NCI-H524 (cell line): Measurements from ENCODE around the gene MTERF1.
A peak's percentile ranks its signal among the peaks of the same experiment; 100 is the strongest.
"Not testable (repeated sequence)": the region's sequence is repeated elsewhere in the genome, so short reads cannot be mapped to it uniquely, and the experiment has no call there.

Experiments used
- DNase-seq, 2 experiments: peaks; one replicate each; lab custom pipeline; 2025; lab: John Stamatoyannopoulos, UW

The MTERF1 gene

DNA sequence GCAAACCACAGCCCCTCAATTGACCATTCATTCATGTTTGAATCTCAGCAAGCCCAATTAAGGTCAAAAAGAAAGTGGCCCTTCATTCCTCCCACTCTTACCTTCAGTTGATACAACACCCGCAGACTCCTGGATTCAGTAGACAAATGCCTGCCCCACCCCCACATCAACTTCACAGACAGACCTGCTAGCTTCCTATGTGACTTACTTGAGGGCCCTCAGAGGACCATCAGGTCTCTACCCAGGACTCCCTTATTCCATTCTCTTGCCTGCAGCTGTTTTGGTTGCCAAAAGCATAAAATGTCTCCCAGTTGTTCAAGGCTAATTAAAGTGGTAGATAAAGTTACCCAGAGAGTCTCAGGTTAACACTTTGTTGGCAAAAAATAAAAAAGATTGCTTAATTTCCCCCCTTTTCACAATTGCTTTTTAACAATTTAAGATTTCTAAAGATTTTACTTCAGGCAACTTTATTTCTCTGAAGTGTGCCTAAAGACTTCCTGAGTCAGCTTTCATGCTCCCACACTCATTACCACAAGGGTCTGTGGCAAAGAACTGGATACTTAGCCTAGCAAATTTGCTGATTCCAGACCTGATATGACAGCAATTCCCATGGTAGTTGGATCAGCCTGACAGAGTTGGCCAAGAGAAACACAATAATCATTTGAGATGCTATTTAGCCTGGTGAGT is 3.3 kb upstream of the MTERF1 start:
- DNase-seq, result no peak

DNA sequence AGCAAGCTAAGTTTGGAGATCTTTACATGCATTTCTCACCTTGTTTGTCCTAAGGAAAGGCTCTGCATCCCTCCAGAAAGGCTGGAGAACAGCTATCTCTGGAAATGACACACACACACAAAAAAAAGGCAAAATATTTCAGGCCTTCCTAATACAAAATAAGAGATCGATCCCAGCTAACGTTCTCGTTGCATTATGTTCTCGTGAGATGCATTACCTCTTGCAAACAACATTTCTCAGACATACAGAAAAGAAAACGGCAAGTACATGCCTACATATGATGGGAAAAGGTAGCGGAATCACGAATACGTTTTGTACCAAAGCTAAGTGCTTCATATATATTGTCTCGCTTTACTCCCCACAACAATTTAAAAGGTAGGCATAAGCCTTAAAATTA is 488 bp downstream of the MTERF1 start:
- DNase-seq, result peak in 1 of 2 experiments; percentile 32

DNA sequence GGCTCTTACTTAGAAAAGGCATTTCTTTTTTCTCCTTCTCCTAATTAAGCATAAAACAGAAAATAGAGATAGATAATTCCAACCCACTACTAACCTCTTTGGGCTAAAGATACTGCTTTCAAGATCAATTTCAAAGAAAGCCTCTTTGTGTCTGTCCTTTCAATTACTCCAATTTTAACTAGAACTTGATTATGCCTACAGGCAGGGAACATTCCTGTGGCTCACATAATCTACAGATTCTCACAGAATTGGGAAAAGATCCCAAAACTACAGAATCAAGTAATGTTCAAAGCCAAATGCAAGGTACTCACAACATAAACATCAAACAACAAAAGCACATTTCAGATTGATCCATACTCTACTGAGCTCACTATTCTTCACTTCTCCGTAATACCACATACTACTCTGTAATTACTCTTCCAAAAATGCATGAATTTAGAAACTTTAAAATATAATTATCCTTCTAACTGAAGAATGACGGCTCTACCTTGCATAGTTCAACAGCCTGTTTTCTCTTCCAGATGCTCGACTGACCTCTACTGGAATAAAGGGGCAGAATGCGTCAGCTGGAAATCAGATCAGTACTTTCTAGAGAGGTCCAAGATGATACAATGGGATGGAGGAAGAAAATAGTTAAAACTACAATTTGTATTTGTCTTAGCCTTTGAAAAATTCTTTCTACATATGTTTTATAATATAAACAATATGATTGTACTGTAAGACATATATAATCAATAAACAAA is 3.9 kb downstream of the MTERF1 start:
- DNase-seq, result peak; percentile 13 to 27

DNA sequence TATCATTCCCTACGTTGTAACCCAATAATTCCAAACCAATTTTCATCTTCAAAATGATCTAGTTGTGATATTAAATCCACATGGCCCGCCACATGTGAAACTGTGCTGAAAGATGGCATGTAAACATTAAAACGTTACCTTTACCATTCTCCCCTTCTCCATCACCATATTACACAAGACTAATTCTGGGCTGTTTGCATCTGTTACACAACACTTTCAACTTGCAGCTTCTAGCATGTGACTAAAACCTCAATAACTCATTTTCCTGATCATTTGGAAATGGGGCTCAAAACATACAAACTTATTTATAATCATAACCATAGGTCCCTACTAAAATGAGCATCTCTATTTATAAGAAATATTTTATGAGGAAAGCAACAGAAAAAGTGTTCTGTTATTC is 4.7 kb downstream of the MTERF1 start:
- no peak for DNase-seq

DNA sequence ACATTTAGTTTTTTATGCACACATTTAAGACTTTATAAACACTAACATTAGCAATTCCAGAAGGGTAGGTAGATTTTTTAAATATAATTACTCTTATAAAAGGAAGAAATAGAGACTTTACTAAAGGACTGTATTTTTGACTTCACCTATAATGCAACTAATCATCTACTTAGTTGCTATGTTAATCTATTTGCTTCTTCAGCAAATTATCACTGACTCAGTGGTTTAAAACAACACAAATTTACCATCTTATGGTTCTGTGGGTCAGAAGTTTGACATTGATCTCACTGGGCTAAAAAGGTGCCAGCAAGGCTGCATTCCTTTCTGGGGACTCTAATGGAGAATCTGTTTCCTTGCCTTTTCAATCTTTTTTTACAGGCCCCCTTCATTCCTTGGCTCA is 7.6 kb downstream of the MTERF1 start:
- DNase-seq, result no peak

DNA sequence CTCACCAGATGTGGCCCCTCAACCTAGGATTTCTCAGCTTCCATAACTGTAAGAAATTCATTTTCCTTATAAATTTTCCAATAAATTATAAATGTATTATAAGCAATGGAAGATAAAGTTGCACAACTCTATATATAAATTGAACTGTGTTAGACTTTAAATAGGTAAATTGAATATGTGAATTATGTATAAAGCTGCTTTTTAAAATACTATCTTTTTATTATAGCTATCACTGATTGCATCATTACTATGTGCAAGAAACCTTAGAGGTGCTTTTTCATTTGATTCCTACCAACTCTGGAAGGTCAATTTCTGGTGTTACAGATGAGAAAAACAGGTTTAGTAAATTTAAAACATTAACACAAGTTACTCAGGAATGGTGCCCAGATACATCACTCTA is 8.4 kb downstream of the MTERF1 start:
- no peak for DNase-seq

DNA sequence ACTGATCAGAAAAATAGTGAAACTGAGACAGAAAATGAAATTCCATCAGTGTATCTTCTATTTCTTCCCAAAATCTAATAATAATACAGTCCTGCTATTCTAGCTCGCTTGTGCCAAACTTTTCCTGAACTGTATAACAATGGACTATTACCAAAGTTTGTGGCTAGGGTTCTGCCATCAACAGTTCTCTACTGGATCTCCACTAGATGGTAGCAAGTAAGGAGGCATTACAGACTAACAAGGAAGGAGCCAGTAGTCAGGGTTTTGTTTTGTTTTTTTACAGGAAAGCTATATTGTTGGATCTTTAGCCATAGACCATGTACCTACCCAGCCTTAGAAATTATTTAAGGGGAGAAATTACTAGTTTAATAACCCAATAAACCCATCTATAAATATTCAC is 10.8 kb downstream of the MTERF1 start:
- DNase-seq, result no peak

DNA sequence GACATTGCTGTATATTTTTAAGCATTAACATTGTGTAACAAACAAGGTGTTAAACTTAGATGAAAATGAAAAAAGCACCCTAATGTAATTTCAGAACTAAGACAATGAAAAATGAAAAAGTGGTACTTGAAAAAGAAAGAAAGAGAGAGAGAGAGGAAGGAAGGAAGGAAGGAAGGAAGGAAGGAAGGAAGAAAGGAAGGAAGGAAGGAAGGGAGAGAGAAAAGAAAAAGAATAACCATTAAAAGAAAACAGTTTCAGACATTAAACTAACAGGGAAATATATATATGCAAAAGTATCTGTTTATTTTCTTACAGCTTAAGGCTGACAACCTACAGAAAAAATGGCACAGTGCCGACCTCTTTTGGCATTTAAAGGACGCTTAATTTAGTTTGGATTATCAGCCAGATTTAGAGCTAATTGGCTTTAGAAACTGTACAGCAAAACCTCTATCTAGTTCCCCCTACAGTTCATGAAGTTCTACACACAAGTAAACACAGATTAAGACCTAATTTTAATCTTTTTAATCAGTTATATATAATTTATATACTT is 13.8 kb downstream of the MTERF1 start:
- DNase-seq, result peak; percentile 4 to 52

DNA sequence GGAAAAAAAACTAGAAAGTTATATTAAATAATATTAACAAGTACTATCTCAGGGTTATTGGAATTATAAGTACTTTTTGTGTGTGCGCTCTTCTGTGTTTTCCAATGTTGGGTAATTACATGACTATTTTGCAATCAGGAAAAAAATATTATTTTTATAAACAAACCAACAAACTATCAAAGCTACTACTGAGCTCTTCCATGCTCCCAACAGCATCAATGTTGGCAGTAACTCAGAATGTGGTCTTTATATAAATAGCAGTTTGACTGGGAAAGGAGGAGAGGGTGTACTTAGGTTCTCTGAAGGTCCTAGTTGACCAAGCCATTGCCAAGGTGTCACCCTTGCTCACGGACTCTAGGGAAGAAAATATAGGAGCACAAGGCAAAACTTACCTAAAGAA is 15.0 kb downstream of the MTERF1 start:
- DNase-seq, result no peak

DNA sequence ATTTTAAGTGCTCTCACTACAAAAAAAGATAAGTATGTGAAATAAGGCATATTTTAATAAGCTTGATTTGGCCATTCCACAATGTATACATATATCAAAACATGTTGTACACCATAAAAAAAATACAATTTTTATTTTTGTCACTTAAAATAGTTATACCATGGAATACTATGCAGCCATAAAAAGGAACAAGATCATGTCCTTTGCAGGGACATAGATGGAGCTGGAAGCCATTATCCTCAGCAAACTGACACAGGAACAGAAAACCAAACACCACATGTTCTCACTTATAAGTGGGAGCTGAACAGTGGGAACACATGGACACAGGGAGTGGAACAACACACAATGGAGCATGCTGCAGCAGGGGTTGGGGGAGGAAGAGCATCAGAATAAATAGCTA is 15.9 kb downstream of the MTERF1 start:
- not testable (repeated sequence) for DNase-seq

DNA sequence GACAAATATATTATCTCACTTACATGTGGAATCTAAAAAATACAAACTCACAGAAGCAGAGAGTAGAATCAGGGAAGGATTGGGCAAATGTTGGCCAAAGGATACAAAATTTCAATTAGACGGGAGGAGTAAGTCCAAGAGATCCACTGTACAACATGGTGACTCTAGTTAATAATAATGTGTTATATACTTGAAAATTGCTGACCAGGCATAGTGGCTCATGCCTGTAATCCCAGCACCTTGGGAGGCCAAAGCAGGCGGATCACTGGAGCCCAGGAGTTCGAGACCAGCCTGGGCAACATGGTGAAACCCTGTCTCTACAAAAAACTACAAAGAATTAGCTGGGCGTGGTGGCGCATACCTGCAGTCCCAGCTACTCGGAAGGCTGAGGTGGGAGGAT is 16.4 kb downstream of the MTERF1 start:
- no peak for DNase-seq

DNA sequence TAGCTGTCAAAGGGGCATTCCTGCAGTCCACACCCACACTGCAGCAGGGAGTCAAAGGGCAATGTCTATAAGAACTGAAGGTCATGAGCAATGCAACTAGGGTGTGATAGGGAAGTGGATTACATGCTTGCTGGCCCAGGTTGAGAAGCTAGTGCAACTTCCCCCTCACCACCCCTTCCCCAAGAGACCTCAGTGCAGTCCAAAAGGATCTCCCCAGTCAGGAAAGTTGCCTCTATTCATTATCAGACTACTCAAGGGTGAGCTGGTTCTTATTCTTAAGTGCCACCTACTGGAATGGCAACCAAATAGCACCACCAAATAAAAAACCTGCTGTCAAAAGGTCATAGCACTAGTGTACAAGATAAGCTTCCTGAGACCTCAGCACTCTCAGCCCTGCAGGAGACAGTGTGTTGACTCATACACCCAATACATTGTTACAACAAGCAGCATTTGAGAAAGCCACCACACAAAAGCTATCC is 28.2 kb downstream of the MTERF1 start:
- no peak for DNase-seq

DNA sequence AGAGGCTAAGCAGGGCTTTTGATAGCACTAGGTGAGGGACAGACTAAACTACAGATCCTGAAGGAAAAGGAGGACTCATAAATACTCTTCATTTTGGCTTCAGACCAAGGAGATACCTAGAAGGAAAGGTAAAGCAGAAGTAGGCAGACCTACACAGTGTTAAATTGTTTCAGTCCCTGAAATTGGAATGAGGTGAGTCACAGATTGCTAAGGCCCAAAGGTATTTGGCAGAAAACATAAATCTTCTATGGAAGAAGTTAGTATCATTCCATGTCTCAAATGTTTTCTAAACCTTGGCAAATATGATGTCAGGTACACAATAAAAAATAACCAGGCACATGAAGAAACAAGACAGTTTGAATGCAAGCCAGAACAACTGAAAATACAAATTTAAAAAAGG is 30.0 kb downstream of the MTERF1 start:
- no peak for DNase-seq

DNA sequence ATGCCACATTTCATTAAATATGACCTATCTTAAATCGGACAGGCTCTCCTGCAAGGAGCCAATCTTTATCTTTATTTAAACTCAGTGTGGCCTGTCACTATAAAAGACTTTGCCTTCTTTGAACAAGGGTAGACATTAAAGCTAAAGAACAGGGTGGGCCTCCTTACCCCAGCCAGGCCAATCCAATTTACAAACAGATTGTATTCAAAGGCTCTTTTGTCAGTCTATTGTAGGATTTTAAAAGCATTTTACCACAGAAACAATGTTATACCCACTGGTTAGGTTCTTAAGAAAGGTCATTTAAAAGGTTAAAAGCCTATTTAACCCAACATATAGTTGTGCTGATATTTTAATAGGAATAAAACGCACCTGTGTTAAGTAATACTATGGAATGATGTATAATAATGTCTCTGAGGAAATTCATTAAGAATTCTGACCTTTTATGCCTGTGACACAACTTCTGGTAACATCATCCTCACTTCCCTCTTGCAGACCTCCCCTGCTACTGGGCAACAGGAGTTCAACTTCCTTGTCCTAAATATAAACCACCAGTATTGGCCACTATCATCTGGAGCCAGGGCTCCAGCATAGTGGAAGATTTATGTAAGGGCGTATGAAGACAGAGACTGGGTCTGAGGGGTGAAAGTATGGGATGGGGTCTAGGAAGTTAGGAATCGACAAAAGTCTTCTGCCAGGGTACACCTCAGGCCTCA is 32.5 kb downstream of the MTERF1 start:
- no peak for DNase-seq

DNA sequence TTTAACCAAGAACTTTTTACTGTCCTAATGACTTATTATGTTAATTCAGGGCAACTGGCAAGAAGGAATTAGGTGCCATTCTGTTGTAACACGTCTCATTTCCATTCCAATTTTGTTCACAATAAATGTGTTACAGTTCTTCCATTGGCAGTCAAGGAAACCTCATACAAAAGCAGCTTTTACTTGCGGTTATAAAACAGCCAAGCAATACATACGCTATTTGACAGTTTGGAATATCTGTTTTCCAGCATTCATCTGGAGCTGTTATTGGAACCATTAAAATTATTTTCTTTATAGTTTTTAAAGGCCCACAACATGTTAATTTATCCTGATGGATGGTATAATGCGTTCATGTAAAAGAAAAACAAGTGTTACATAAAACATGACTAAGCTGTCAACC is 33.3 kb downstream of the MTERF1 start:
- DNase-seq, result no peak

DNA sequence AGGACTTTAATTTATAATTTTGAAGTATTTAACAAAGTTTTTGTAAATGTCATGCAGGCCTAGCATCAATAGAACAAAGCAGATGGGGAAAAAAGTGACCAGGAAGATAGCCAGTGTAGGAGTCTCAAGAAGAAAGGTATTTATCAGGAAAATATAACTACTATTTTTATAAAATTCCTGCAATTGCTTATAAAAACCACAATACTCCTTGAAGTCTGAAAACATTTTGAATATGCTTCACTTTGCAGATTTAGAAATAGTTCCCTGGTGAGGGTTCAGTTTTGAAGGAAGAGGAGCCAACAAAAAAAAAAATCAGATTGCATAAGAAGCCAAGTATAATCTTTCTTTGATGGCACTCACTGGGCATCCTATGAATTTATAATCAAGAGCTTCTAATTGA is 34.1 kb downstream of the MTERF1 start:
- DNase-seq, result no peak

DNA sequence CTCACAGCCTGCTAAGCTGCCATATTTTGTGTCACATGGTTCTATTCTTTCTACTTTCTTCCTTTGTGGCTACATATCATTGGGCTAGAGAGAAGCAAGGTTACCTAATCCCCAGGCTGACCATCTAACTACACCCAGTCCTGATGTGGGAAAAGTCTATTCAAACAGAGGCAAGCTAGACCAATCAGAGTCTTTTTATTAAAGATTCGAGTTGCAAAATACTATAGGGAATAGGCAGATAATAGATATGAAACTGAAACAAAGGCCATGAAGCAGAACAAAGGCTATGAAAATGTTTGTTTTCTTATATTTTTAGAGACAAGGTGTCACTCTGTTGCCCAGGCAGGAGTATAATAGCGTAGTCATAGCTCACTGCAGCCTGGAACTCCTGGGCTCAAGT is 36.7 kb downstream of the MTERF1 start:
- no peak for DNase-seq

DNA sequence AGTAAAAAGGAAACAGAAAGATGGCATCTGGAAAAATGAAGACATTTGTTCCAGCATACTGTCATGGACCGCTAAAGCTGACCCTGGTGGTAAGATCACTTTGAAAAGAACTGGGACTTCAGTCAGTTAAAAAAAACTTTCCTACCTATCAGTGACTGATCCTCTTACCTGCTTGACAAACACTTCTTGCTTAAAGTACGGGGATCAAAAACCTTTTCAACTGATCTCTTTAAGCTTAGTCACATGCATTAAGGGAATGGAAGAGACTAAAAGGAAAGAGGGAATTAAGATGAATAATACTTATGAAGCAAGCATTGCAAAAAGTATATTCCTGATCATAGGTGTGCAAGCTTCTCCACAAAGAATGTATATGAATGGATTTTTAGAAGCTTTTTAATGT is 42.1 kb downstream of the MTERF1 start:
- no peak for DNase-seq

DNA sequence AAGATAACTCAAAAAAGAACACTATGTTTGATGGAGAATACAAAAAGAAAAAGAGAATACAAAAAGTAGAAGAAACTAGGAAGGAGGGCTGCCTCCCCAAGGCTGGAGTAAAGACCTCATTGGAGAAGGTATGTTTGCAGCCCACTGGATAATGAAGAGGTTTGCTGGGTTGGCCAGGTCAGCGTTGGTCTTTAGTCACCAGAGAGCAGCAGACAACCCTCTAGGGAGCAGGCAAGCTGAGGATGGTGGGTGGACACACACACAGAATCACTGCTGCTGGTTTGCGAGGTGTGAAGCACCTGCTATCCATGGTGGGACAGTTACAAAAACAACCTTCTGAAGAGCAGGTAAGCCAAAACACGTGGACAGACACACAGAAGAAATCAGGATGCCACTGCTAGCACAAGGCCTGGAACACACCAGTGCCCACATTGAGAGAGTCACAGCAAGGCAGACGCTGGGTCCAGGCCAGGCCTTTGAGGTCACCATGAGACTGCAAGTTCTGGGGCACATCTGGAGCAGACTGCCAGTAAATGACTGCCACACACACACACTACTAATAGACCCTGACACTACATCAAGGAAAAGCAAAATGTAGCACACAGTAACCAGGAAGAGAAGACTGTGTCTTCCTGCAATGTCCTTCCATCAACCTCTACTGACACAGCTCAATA is 43.0 kb downstream of the MTERF1 start:
- no peak for DNase-seq

DNA sequence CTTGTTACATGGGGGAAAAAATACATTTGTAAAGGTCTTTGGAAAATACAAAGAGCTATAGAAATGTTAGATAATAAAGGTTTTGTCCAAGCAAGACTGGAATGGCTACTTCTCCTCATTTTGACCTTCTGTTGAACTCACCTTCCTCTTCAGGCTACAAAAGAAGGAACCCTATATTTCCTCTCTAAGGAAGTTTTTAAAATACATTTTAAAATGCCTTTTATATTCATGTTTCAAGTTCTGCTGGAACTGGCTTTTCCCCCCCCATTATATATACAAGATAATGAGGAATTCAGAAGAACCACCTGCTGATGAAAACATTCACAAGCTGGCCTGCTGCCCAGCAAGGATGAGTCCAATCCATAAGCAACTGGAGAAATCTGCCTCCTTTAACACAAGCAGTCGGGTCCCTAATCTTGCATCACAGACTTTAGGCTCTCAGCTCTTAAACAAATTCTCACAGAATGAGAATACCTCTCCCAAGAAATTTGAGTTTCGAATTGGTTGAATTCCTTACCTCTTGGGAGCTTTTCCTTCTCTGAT is 44.6 kb downstream of the MTERF1 start:
- peak; percentile 5 to 30 for DNase-seq

DNA sequence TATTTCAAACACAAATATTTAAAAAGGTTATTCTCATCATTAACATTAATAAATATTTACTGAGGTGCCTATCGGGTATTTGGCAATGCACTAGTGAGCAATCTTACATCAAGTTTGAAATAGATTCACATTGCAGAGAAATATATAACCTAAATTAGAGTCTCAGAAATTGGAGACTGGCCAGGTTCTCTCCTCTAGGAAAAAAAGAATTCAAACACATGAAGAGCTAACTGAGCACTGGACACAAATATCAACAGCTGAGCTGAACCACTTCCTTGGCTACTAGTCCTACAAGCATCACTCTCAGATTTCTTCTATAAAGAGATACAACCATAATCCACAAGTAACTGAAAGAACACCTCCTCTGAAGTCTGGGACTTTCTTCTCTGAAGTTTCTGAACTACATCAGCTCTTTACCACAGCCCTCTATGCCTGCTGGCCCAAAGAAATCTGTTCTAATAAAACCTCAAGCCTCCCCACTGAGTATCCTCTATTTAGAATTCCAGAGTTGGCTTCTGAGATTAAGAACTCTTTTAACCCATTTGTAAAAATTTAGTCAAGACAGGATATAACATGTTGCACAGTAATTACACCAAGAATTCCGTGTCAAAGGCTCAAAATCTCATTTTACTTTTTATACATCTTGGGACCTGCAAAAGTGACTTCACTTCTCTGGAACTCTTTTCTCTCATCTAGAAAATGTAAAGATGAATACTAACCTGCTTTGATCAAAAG is 45.2 kb downstream of the MTERF1 start:
- no peak for DNase-seq
